Stimulated activated naive CD4-positive, alpha-beta T cell treated with Interleukin-2 at 50 U/mL for 16 hours (primary cell): ENCODE measurements around the gene KRT71.

Experiments
- DNase-seq: peaks from one replicate; lab custom pipeline; 2025; lab: John Stamatoyannopoulos, UW

Gene KRT71

GRCh38 chr12:52539083-52539820 lies 13.7 kb downstream of the KRT71 start:
- no peak for DNase-seq

DNA sequence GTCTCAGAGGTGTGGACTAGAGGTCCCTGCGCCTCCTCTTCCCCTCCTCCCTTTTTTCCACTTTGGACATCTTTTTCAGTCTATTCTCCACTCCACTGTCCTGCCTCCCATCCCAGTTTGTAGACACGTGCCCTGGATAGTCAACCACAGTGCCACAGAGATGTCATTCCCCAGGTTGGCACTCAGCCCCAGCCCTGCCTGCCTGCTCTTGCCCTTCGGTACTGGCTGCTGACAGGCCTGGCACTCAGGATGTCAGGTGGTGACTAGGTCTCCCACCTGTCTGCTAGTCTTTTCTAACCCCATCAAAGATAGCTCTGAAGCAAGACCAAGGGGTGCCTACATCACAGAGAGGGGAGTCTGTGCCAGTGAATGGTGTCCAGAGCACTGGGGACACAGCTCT lies 15.8 kb downstream of the KRT71 start:
- DNase-seq: no peak

GRCh38 chr12:52535574-52535973 lies 17.4 kb downstream of the KRT71 start:
- no peak for DNase-seq

GRCh38 chr12:52534482-52534881 lies 18.5 kb downstream of the KRT71 start:
- DNase-seq: no peak

- no peak for DNase-seq
Measured at GRCh38 chr12:52533686-52534470, 19.1 kb downstream of the KRT71 start.

GRCh38 chr12:52532636-52533035 lies 20.3 kb downstream of the KRT71 start:
- DNase-seq: no peak

GRCh38 chr12:52531566-52532300 lies 21.2 kb downstream of the KRT71 start:
- DNase-seq: no peak

DNA sequence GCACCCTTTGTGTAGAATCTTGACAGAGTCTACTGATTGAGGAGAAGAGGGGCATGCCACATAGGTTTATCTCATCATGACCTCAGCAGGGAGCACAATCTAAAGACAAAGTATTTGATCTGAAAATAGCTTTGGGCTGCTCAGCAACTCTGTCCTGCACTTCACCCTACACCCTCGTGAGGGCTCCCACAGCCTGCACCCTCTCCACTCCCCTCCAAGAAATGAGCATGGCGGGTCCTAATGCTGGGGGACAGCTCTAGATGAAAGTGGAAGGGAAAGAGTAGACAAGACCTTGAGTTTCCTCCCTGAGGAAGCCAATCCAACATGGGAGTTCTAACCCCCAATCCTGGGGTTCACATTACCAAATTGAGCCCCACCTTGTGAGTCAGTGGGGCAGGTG lies 22.0 kb downstream of the KRT71 start:
- no peak for DNase-seq

DNA sequence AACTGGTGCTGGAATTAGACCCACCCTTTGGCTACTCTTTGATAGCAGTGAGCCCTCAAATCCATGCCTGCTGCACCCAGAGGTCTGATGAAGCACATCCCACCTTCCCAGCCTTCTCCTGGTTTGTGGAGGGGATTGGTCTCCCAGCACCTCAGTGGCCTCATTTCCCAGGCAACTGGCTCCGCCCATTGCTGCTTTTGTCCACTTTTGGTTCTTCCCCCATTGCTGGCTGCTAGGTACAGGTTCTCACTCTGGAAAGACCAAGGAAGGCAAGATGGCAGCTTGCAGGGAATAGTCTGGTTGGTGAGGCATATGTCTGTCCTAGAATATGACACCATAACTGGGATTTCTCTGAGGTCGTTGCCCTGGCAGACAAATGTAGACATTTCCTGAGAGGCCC lies 22.6 kb downstream of the KRT71 start:
- DNase-seq: no peak

GRCh38 chr12:52529846-52530245 lies 23.1 kb downstream of the KRT71 start:
- no peak for DNase-seq

DNA sequence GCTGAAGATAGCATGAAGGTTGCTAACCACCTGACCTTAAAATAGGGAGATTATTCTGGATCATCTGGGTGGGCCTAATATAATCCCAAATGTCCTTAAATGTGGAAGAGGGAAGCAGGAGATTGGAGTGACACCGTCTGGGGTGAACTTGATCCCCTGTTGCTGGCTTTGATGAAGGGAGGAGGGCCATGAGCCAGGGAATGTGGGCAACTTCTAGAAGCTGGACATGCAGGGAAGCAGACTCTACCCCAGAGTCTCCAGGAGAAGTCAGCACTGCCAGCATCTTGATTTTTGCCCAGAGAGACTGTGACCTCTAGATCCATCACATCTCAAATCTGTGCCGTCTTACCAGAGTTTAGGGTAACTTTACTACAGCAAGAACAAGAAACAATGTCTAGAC lies 23.5 kb downstream of the KRT71 start:
- DNase-seq: no peak

DNA sequence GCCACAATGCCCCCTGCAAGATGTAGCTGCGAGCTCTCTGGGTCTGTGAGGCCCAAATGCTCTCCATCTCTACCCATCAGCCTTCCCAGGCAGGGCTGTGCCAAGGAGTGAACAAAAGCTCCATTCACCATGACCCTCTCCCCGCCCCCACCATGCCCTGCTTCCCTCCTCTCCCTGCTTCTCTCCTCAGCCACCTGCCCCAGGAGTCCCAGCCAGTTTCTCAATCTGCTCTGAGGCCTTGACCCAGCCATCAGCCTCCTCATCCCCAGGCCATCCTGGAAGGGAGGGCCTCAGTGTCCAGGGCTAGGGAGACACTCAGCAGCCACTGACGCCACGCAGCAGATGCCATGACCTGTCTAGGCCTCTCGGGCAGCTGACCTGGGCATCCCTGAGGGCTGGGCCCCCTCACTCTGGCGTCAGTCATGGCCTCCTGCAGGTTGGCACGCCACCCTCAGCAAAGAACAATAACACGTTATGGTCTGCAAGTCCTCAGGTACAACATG lies 24.3 kb downstream of the KRT71 start:
- no peak for DNase-seq

GRCh38 chr12:52527121-52527800 lies 25.7 kb downstream of the KRT71 start:
- DNase-seq: no peak

DNA sequence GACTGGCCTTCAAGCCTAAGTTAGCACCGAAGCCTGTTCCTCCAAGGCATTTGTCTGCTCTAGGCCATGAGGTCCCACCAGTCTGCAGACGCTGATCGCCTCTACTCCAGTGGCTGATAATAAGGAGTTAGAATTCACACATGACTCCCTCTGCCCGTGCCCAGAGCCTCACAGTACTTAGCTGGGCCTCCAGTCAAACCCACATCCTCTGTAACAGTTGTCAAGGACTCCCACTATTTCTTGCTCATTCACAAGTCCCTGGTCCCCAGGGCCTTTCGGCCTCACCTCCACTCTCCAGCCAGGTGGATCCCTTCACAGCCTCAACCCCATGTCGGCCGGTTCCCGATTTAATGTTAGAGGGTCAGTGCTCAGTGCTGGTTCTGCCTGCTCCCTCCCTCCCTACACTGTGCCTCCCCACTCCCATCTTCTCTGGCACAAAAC lies 26.4 kb downstream of the KRT71 start:
- no peak for DNase-seq

- DNase-seq: no peak
Measured at GRCh38 chr12:52525661-52526499, 27.1 kb downstream of the KRT71 start.

DNA sequence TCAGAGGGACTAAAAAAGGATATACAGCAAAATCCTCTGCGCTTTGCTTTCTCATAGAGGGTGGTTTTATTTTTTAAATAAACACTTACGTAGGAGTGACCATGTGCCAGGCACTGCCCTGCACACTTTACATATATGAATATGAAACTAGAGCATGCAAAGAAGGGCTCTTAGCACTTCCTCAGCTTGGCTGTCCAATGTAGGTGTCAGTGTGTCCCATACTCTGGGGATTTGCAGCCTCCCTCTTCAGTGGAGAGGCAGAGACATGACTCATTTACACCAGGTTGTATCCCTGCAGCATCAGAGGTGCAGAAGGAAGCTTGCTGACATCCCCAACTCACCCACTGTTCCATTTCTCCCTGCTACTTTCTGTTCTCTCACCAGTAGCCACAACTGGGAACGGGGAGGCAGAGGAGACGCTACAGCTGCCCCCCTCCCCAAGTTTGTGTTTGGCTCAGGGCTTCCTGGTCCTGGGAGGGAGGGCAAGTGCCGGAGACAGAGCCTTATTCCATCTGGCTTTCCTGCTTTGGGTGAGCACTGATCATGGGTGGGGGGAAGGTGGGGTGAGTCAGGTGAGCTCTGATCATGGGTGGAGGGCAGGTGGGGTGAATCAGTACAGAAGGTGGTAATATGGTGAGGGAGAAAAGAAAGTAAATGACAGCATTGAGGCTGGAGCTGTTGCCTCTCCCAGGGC lies 27.9 kb downstream of the KRT71 start:
- no peak for DNase-seq

DNA sequence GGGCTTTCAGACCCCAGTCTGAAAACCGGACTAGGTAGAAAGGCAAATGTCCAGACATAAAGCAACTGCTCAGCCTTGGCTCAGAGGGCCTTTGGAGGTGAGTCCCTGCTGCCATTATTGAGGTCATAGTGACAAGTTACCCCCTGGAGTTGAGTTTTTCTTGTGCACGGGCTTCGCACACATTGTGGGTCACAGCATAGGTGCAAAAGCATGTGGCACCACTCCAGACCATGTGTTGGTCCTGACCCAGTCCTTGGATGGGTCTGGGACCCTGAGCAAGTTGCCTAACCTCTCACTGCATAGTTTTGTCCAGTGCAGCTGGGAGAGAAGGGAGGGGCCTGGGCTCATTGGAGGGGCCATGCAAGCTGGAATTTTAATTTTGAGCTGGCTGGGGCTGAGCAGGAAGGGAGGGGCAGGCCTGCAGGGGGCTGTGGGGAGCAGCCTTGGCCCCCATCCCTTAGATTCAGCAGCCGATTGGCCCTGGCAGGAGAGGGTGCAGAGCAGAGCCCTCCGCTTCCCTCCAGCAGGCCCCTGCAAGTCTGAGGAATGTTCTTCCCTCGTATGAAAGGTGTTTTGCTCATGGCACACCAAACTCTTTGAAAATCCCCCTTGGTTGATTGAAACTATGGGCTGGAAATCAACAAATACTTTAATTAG lies 28.6 kb downstream of the KRT71 start:
- no peak for DNase-seq

DNA sequence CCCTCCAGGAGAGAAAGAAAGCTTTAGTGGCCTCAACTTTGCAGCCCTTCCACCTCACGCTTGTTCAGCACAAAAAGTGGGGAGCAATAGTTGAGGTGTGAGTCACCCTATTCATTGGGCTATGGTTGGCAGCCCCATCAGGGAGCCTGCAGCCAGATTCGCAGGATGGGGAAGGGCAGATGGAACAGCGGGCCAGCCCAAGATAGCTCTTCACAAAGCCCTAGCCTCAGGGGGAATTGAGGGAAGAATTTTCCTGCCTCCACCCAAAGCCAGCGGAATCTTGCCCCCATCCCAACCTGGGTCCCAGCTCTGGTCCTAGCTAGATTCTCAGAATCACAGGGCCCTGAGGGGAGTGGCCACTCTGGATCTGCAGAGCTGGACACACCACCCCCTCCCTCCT lies 29.1 kb downstream of the KRT71 start:
- no peak for DNase-seq

DNA sequence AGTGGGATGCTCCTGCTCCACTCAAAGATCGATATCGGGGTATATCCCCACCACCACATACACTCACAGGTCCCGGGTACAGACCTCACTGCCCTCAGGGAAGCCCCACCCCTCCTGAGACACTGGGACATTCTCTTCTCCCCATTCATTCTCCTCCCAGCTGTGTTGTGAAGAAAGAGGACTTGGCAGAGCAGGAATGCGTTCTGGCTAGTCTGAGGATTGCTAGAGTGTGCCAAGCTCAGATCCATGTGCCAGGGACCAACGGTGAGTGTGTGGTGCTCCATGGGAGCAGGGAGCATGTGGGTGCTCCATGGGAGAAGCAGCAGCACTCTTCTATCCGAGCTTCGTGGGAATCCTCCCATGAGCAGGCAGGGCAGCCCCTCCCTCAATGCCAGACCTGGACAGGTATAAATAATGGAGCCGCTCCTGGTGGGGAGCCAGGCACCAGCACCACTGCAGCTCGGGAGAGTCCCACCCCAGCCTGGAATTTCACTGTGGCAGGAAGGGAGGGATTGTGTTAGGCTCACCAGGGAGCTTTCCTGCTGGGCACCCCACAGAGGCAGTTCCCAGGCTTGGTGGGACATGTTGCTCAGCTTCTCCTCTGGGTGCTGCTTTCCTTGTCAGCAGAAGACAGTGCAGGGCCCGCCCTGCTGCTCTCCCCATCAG lies 30.5 kb downstream of the KRT71 start:
- no peak for DNase-seq
